ENCODE data around the gene NAV2. TPM values are rescaled to one million over a fixed set of nuclear protein-coding genes. Genes with fewer than 3 reads are reported as not detected.

The NAV2 gene
- total and polyA plus RNA-seq, 11 donors: 7.6 to 46.5 (median 20.2) TPM

- Histone ChIP-seq H3K4me1 (peaks cover 0 to 69% (median 33%) of the 10 kb centered on the region in 12 donors), H3K9me3 (no peaks in the 10 kb centered on the region), H3K27me3 (no peaks in the 10 kb centered on the region), H3K4me3 (no peak overlapping the region), H3K27ac (peak overlapping the region in 3 of 12 donors; percentile 19 to 46 (median 37)), H3K36me3 (no peaks in the 10 kb centered on the region)
- ATAC-seq (peak in 3 of 4 donors; percentile 40 to 63 (median 50)), DNase-seq (peak in 2 of 5 donors; percentile 28 to 43)
- intact Hi-C loops (cut with DNase I): no loop called here
- no peak for TF ChIP-seq CTCF (IDR thresholded peaks at IDR 0.05)
- no peak for TF ChIP-seq POLR2A (IDR thresholded peaks at IDR 0.05)
- 60 to 74% (median 64%) methylated on average over 4 of the region's 4 CpGs for WGBS, 4 donors
These were observed 15.8 kb downstream of the NAV2 start for GRCh38 chr11:19728436-19728835.

- DNase-seq (no peak), ATAC-seq (no peak)
- Histone ChIP-seq H3K9me3 (no peaks in the 10 kb centered on the region), H3K4me1 (peaks cover 0 to 70% (median 29%) of the 10 kb centered on the region in 12 donors), H3K4me3 (no peak overlapping the region), H3K36me3 (no peaks in the 10 kb centered on the region), H3K27ac (peak overlapping the region in 2 of 12 donors; percentile 73 to 82), H3K27me3 (no peaks in the 10 kb centered on the region)
- TF ChIP-seq POLR2A (IDR thresholded peaks at IDR 0.05) (no peak), CTCF (IDR thresholded peaks at IDR 0.05) (no peak)
- WGBS, 4 donors: 75 to 83% (median 78%) methylated on average over 2 of the region's 2 CpGs
- intact Hi-C loops (cut with DNase I): no loop called here
These were observed 16.5 kb downstream of the NAV2 start for GRCh38 chr11:19729141-19729540.

GRCh38 chr11:19730373-19730772 lies 17.7 kb downstream of the NAV2 start:
- peak; percentile 55 to 84 (median 80) for ATAC-seq
- TF ChIP-seq POLR2A (IDR thresholded peaks at IDR 0.05) (no peak), CTCF (IDR thresholded peaks at IDR 0.05) (no peak)
- Histone ChIP-seq H3K4me1 (peaks cover 2 to 76% (median 30%) of the 10 kb centered on the region in 12 donors), H3K4me3 (no peak overlapping the region), H3K27me3 (no peaks in the 10 kb centered on the region), H3K9me3 (no peaks in the 10 kb centered on the region), H3K27ac (peak overlapping the region in 9 of 12 donors; percentile 4 to 82 (median 73)), H3K36me3 (no peaks in the 10 kb centered on the region)
- DNase-seq: peak in 4 of 5 donors; percentile 54 to 85 (median 60)
- 47 to 67% (median 55%) methylated on average over 9 to 11 of the region's 11 CpGs for WGBS, 4 donors
- intact Hi-C loops (cut with DNase I): no loop called here

GRCh38 chr11:19734171-19734570 lies 21.5 kb downstream of the NAV2 start:
- Histone ChIP-seq H3K9me3 (no peaks in the 10 kb centered on the region), H3K36me3 (no peaks in the 10 kb centered on the region), H3K27me3 (no peaks in the 10 kb centered on the region), H3K27ac (peak overlapping the region in 1 of 12 donors; percentile 71), H3K4me1 (peaks cover 0 to 72% (median 25%) of the 10 kb centered on the region in 12 donors), H3K4me3 (no peak overlapping the region)
- TF ChIP-seq POLR2A (IDR thresholded peaks at IDR 0.05) (no peak), CTCF (IDR thresholded peaks at IDR 0.05) (no peak)
- intact Hi-C loops (cut with DNase I): no loop called here
- DNase-seq: no peak
- no peak for ATAC-seq
- WGBS, 4 donors: 87 to 96% (median 91%) methylated on average over 2 of the region's 2 CpGs
